Panc1 (cell line): ENCODE data around the gene ALKBH1.

ENCODE experiments used
- POLR2AphosphoS5 ChIP-seq: IDR thresholded peaks from 2 replicates; pipeline ENCODE4 v1.6.1; 2012; ENCODE audit warnings: mild to moderate bottlenecking, low read depth, low read length, moderate library complexity
- SIN3A ChIP-seq: IDR thresholded peaks from 2 replicates; pipeline ENCODE4 v1.6.1; 2012; ENCODE audit warnings: low read depth, mild to moderate bottlenecking, low read length, moderate library complexity, borderline replicate concordance; ENCODE audit not compliant: insufficient read depth
- TF ChIP-seq, protein P1 (sequence below): fragments of 450-650 bp; IDR thresholded peaks from 2 replicates; pipeline ENCODE4 v1.5.1; 2017; ENCODE audit warnings: mild to moderate bottlenecking
- TF ChIP-seq, protein P2 (sequence below), 2 experiments: IDR thresholded peaks; 2 replicates each; pipeline ENCODE4 v1.6.1; 2011 to 2012; ENCODE audit warnings: low read depth in 2 of 2, control low read depth in 1 of 2, low read length in 1 of 2, mild to moderate bottlenecking in 1 of 2, moderate library complexity in 1 of 2; ENCODE audit not compliant: insufficient read depth in 1 of 2

DNA sequence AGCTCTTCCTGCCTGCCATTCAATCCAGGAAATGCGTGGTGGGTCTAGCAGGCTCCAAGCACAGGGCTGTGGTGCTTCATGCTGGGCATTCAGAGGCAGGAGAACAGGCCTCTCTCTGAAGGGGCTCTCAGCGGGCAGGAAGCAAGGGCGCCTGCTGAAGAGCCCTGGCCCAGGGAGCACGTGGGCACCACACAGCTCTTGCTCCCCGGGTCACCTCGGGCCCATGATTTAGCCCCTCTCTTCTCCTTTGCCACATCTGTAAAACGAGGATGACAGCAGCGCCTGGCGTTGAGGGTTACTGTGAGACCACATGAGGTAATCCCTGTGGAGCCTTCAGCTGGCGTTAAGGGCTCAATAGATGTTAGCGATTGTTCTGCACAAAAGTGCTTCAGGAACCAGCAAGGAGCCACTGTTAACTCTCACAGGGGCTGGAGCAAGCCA lies 53.8 kb downstream of the ALKBH1 start:
- TF ChIP-seq, protein P1, sequence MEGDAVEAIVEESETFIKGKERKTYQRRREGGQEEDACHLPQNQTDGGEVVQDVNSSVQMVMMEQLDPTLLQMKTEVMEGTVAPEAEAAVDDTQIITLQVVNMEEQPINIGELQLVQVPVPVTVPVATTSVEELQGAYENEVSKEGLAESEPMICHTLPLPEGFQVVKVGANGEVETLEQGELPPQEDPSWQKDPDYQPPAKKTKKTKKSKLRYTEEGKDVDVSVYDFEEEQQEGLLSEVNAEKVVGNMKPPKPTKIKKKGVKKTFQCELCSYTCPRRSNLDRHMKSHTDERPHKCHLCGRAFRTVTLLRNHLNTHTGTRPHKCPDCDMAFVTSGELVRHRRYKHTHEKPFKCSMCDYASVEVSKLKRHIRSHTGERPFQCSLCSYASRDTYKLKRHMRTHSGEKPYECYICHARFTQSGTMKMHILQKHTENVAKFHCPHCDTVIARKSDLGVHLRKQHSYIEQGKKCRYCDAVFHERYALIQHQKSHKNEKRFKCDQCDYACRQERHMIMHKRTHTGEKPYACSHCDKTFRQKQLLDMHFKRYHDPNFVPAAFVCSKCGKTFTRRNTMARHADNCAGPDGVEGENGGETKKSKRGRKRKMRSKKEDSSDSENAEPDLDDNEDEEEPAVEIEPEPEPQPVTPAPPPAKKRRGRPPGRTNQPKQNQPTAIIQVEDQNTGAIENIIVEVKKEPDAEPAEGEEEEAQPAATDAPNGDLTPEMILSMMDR = no peak
- no peak for TF ChIP-seq POLR2AphosphoS5
- no peak for TF ChIP-seq SIN3A
- TF ChIP-seq, protein P2, sequence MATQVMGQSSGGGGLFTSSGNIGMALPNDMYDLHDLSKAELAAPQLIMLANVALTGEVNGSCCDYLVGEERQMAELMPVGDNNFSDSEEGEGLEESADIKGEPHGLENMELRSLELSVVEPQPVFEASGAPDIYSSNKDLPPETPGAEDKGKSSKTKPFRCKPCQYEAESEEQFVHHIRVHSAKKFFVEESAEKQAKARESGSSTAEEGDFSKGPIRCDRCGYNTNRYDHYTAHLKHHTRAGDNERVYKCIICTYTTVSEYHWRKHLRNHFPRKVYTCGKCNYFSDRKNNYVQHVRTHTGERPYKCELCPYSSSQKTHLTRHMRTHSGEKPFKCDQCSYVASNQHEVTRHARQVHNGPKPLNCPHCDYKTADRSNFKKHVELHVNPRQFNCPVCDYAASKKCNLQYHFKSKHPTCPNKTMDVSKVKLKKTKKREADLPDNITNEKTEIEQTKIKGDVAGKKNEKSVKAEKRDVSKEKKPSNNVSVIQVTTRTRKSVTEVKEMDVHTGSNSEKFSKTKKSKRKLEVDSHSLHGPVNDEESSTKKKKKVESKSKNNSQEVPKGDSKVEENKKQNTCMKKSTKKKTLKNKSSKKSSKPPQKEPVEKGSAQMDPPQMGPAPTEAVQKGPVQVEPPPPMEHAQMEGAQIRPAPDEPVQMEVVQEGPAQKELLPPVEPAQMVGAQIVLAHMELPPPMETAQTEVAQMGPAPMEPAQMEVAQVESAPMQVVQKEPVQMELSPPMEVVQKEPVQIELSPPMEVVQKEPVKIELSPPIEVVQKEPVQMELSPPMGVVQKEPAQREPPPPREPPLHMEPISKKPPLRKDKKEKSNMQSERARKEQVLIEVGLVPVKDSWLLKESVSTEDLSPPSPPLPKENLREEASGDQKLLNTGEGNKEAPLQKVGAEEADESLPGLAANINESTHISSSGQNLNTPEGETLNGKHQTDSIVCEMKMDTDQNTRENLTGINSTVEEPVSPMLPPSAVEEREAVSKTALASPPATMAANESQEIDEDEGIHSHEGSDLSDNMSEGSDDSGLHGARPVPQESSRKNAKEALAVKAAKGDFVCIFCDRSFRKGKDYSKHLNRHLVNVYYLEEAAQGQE (IDR thresholded peaks at IDR 0.05; ENCODE audit: insufficient read depth in 1 of 2, low read depth in 2 of 2, low read length in 1 of 2) = no peak
